Dendritic cell treated with granulocyte-macrophage colony-stimulating factor and Interleukin-4, amounts not matched to agents 40 ng/mL and 50 ng/mL, for 4 days (primary cell): ENCODE measurements around the gene CRAT.

Experiments
- H3K27ac Mint-ChIP-seq: one replicate; pipeline ENCODE4 v1.8.0; 2022; ENCODE audit warnings: mild to moderate bottlenecking, mixed read lengths
- H3K27me3 Mint-ChIP-seq: one replicate; pipeline ENCODE4 v1.8.0; 2022; ENCODE audit warnings: mild to moderate bottlenecking, mixed read lengths
- H3K36me3 Mint-ChIP-seq: one replicate; pipeline ENCODE4 v1.8.0; 2022; ENCODE audit warnings: low read depth, mixed read lengths
- H3K4me1 Mint-ChIP-seq: one replicate; pipeline ENCODE4 v1.8.0; 2022; ENCODE audit warnings: low read depth, mixed read lengths
- H3K4me3 Mint-ChIP-seq: one replicate; pipeline ENCODE4 v1.8.0; 2022; ENCODE audit warnings: mild to moderate bottlenecking, moderate library complexity, mixed read lengths
- H3K9me3 Mint-ChIP-seq: one replicate; pipeline ENCODE4 v1.8.0; 2022; ENCODE audit warnings: mixed read lengths
- intact Hi-C: fragments of 100-400 bp; cut with micrococcal nuclease; formaldehyde crosslinking; loops from one replicate; pipeline ENCODE4 v1.15.0; 2022

Gene CRAT

DNA sequence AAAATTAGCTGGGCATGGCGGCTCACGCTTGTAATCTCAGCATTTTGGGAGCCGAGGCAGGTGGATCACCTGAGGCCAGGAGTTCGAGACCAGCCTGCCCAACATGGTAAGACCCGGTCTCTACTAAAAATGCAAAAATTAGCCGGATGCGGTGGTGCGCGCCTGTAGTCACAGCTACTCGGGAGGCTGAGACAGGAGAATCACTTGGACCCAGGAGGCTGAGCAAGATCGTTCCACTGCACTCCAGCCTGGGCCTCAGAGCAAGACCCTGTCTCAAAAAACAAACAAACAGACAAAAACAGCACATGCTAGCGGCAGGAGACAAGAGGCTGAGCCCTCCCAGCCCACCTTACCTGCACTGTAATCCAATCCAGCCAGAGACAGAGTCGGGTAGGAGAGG is 30.8 kb downstream of the CRAT start:
- Mint-ChIP-seq H3K9me3 (no peaks in the 10 kb centered on the region), H3K4me1 (peaks cover 31% of the 10 kb centered on the region), H3K4me3 (peak overlapping the region; percentile 27), H3K27ac (no peak overlapping the region), H3K36me3 (peaks cover 15% of the 10 kb centered on the region), H3K27me3 (no peaks in the 10 kb centered on the region)
- intact Hi-C loops, result loop anchor here (1.0 kb wide), 1 partner anchor 11 kb away; no protein-coding TSS in a partner anchor

GRCh38 chr9:129078691-129079503 is 31.7 kb downstream of the CRAT start:
- Mint-ChIP-seq H3K27ac (no peak overlapping the region), H3K27me3 (no peaks in the 10 kb centered on the region), H3K36me3 (peaks cover 6% of the 10 kb centered on the region), H3K9me3 (no peaks in the 10 kb centered on the region), H3K4me1 (peaks cover 31% of the 10 kb centered on the region), H3K4me3 (no peak overlapping the region)
- intact Hi-C loops, result no loop called here

DNA sequence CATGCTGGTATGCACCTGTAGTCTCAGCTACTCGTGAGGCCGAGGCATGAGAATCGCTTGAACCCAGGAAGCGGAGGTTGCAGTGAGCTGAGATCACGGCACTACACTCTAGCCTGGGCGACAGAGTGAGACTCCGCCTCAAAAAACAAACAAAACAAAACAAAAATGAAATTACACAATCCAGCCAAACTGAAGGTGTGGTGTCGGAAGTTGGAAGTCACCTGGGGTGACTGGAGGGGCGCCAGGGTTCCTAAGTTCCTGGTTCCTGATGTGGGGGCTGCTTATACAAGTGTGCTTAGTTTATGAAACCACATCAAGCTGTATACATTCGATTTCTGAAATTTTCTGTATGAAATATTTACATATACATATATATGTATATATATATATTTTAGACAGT is 33.4 kb downstream of the CRAT start:
- intact Hi-C loops, result no loop called here
- Mint-ChIP-seq H3K4me3 (no peak overlapping the region), H3K4me1 (peaks cover 22% of the 10 kb centered on the region), H3K36me3 (no peaks in the 10 kb centered on the region), H3K27ac (no peak overlapping the region), H3K9me3 (no peaks in the 10 kb centered on the region), H3K27me3 (no peaks in the 10 kb centered on the region)

DNA sequence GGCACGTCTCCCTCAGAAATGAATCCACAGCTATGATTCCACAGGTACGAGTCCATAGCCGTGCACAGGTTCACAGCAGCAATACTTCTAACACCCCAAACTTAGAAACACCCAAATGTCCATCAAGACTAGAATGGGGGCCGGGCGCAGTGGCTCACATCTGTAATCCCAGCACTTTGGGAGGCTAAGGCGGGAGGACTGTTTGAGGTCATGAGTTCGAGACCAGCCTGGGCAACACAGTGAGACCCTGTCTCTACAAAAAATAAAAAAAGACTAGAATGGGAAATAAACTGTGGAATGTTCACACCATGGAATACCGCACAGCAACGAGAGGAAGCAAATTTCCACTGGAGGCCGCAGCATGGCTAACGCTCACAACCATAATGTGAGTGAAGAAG is 34.0 kb downstream of the CRAT start:
- no peak overlapping the region for H3K4me3 Mint-ChIP-seq
- no peaks in the 10 kb centered on the region for H3K9me3 Mint-ChIP-seq
- H3K27me3 Mint-ChIP-seq, result no peaks in the 10 kb centered on the region
- H3K27ac Mint-ChIP-seq, result no peak overlapping the region
- intact Hi-C loops, result no loop called here
- H3K36me3 Mint-ChIP-seq, result peaks cover 5% of the 10 kb centered on the region
- H3K4me1 Mint-ChIP-seq, result peaks cover 16% of the 10 kb centered on the region

DNA sequence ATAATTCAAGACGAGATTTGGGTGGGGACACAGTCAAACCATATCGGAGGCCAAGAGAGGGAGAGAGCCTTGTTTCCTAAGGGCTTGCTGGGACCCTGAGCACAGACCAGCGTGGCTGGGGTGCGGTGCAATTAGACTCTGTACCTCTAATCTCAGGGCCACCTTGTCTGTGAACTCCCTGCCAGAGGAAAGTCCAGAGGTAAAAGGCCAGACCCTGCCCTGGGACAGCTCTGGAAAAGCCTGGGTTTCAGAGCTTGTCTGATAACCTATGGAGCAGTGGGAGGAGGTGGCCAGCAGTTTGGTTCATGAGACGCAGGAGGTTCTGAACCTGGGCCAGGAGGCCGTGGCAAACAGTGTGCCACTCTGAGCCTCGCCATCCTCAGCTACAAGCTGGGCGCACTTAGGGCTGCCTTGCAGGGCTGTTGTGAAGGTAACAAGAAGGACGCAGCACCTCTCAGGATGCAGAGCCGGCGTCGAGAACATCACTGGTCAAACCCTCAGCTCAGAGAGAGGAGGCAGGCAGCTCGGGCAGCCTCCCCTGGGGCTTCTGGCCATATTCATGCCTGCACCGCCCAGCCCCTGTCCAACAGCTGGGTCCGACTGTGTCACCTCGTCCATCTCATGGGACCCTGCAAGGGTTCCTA is 34.5 kb downstream of the CRAT start:
- Mint-ChIP-seq H3K4me3 (no peak overlapping the region), H3K9me3 (no peaks in the 10 kb centered on the region), H3K36me3 (peaks cover 10% of the 10 kb centered on the region), H3K27me3 (no peaks in the 10 kb centered on the region), H3K4me1 (peaks cover 15% of the 10 kb centered on the region), H3K27ac (no peak overlapping the region)
- intact Hi-C loops, result no loop called here

- peaks cover 26% of the 10 kb centered on the region for H3K36me3 Mint-ChIP-seq
- H3K9me3 Mint-ChIP-seq, result no peaks in the 10 kb centered on the region
- H3K4me1 Mint-ChIP-seq, result peaks cover 15% of the 10 kb centered on the region
- no peak overlapping the region for H3K27ac Mint-ChIP-seq
- no peaks in the 10 kb centered on the region for H3K27me3 Mint-ChIP-seq
- no peak overlapping the region for H3K4me3 Mint-ChIP-seq
- intact Hi-C loops, result no loop called here
Measured at GRCh38 chr9:129074106-129074505, 36.5 kb downstream of the CRAT start.

- H3K4me1 Mint-ChIP-seq, result peaks cover 17% of the 10 kb centered on the region
Measured at GRCh38 chr9:129073404-129073803, 37.2 kb downstream of the CRAT start.

DNA sequence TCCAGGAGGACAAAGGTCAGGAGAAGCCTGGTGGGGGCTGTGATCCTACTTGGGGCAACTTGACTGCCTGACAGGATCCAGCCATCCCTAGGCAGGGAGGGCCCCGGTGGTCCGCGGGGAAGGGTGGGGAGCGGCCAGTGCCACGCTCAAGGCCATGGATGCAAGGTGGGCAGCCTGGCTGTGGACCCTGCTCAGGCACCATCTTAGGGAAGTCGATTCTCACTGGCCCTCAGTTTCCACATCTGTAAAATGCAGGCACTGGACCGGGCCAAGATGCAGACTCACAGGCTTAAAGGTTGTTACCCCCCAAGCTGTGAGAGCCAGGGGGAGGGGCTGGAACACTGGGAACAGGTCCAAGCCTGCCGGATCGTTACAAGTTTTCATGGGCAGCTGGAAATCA is 38.4 kb downstream of the CRAT start:
- no peak overlapping the region for H3K27ac Mint-ChIP-seq
- intact Hi-C loops, result no loop called here
- no peaks in the 10 kb centered on the region for H3K9me3 Mint-ChIP-seq
- no peaks in the 10 kb centered on the region for H3K27me3 Mint-ChIP-seq
- H3K36me3 Mint-ChIP-seq, result peaks cover 44% of the 10 kb centered on the region
- H3K4me3 Mint-ChIP-seq, result no peak overlapping the region
- H3K4me1 Mint-ChIP-seq, result peaks cover 22% of the 10 kb centered on the region

More at GRCh38 chr9:129073404-129073803, 37.2 kb downstream of the CRAT start:
- H3K4me3 Mint-ChIP-seq, result no peak overlapping the region
- intact Hi-C loops, result no loop called here
- peaks cover 31% of the 10 kb centered on the region for H3K36me3 Mint-ChIP-seq
- H3K9me3 Mint-ChIP-seq, result no peaks in the 10 kb centered on the region
- H3K27me3 Mint-ChIP-seq, result no peaks in the 10 kb centered on the region
- H3K27ac Mint-ChIP-seq, result no peak overlapping the region

- H3K9me3 Mint-ChIP-seq, result no peaks in the 10 kb centered on the region
- no peaks in the 10 kb centered on the region for H3K27me3 Mint-ChIP-seq
- H3K36me3 Mint-ChIP-seq, result peaks cover 49% of the 10 kb centered on the region
- H3K27ac Mint-ChIP-seq, result no peak overlapping the region
- peaks cover 22% of the 10 kb centered on the region for H3K4me1 Mint-ChIP-seq
- intact Hi-C loops, result no loop called here
- no peak overlapping the region for H3K4me3 Mint-ChIP-seq
Measured at GRCh38 chr9:129071526-129072126, 39.0 kb downstream of the CRAT start.

DNA sequence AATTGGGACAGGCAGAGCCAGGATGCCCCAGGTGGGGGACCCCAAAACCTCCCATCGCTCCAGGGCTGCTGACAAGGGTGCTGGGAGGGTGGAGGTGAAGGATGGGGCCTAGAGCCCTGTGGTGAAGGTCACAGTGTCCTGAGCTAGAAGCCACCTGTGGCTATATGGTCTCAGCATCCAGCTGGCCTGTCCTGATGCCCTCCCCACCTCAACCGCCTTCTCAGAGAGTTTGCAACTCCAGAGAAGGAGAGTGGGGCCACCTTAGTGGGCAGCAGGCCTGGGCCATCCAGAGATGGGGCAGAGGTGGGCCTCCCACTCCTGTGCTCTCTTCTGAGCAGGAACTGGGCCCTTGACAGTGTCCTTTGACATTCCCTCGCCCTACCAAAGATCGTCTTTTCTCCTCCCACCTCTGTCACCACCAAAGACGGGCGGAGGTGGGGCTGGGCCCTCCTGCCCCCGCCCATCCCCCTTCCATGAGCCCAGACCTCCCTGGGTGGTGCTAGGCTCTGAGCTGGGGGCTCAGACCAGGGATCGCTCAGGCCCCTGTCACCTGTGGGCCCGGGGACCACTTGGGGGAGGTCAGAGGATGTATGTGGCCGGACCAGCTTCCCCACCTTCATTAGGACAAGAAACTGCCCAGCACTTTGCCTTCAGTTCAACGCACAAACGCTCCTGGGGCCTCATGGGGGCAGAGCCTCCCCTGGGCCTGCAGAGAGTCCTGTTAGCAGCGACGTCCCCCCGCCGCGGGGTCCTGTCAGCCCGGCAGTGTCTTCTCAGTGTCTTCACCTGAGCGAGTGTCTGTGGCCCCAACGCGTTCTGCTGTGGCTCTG is 39.7 kb downstream of the CRAT start:
- Mint-ChIP-seq H3K4me1 (peaks cover 22% of the 10 kb centered on the region), H3K4me3 (no peak overlapping the region), H3K27ac (peak overlapping the region; percentile 86), H3K27me3 (no peaks in the 10 kb centered on the region), H3K9me3 (no peaks in the 10 kb centered on the region), H3K36me3 (peaks cover 55% of the 10 kb centered on the region)
- intact Hi-C loops, result no loop called here

GRCh38 chr9:129069862-129070641 is 40.5 kb downstream of the CRAT start:
- no peak overlapping the region for H3K4me3 Mint-ChIP-seq
- intact Hi-C loops, result loop anchor here (1.0 kb wide), 1 partner anchor 10 kb away; no protein-coding TSS in a partner anchor
- H3K9me3 Mint-ChIP-seq, result no peaks in the 10 kb centered on the region
- H3K36me3 Mint-ChIP-seq, result peaks cover 64% of the 10 kb centered on the region
- H3K27ac Mint-ChIP-seq, result peak overlapping the region; percentile 86
- H3K27me3 Mint-ChIP-seq, result no peaks in the 10 kb centered on the region
- H3K4me1 Mint-ChIP-seq, result peaks cover 22% of the 10 kb centered on the region

DNA sequence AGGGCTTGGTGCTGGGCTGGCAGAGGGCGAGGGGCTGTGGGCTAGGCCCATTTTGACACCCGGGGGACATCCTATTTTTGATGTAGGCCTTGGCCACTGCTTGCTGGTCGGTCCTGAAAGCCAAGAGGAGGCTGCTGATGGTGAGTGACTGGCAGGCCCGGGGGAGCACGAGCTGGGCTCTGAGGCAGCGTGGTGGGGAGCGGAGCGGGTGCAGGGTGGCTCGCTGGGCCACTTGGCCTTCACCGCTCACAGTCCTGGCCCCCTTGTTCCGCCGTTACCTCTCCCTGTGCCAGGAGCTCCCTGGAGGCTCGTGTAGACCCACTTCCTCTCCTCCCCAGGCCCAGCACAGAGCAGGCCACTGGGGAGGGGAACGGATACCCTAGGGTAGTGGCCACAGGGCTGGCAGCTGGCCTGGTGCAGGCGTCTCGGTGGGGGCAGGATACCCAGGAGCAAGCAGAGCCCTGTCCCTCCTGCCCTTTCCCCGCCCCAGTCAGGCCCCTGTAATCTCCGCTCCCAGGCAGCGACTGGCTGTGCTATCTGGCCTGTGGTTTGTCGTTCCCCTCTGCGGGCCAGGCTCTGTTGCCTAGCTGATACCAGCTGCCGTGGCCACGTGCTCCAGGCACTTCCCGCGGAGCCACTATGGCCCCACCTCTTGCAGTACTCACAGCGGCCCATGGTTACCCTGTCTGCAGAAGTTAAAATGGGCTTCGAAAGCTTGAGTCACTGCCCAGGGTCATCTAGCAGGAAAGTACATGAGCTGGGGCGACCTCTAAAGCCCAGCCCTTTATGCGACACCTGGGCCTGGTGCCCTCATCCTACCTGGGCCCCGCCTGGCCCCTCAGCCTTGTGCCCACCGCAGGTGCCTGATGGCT is 41.4 kb downstream of the CRAT start:
- peaks cover 72% of the 10 kb centered on the region for H3K36me3 Mint-ChIP-seq
- intact Hi-C loops, result loop anchor here (1.0 kb wide), 1 partner anchor 11 kb away; no protein-coding TSS in a partner anchor
- H3K4me1 Mint-ChIP-seq, result peaks cover 22% of the 10 kb centered on the region
- H3K27ac Mint-ChIP-seq, result peak overlapping the region; percentile 86
- no peaks in the 10 kb centered on the region for H3K9me3 Mint-ChIP-seq
- peak overlapping the region; percentile 44 for H3K4me3 Mint-ChIP-seq
- no peaks in the 10 kb centered on the region for H3K27me3 Mint-ChIP-seq
